Liver (tissue), 9 donors: ENCODE measurements around the gene ARVCF. TPM values are rescaled to one million over a fixed set of nuclear protein-coding genes. Genes with fewer than 3 reads are reported as not detected.

Experiments used
- DNase-seq: peaks from one replicate; pipeline ENCODE4 v3.0.0-alpha.2; 2017; ENCODE audit warnings: low spot score
- H3K27ac ChIP-seq, 2 donors: one replicate each; pipeline ENCODE4 v1.7.0; 2013; ENCODE audit warnings: inconsistent platforms in 2 of 2, low read length in 2 of 2, control low read depth in 1 of 2, low read depth in 1 of 2, mild to moderate bottlenecking in 1 of 2
- H3K27me3 ChIP-seq, 4 donors: one replicate each; pipeline versions ENCODE4 v1.6.1 to v1.7.0; 2013; ENCODE audit warnings: low read length in 3 of 4, inconsistent platforms in 1 of 4, mild to moderate bottlenecking in 1 of 4, moderate library complexity in 1 of 4; ENCODE audit not compliant: control insufficient read depth in 4 of 4, insufficient read depth in 4 of 4
- H3K36me3 ChIP-seq, 4 donors: one replicate each; pipeline versions ENCODE4 v1.6.1 to v1.7.0; 2013; ENCODE audit warnings: low read length in 3 of 4, mild to moderate bottlenecking in 3 of 4, low read depth in 1 of 4, moderate library complexity in 1 of 4; ENCODE audit not compliant: control insufficient read depth in 4 of 4, insufficient read depth in 3 of 4
- H3K4me1 ChIP-seq, 4 donors: one replicate each; pipeline versions ENCODE4 v1.6.1 to v1.7.0; 2013; ENCODE audit warnings: low read length in 3 of 4, mild to moderate bottlenecking in 3 of 4, moderate library complexity in 1 of 4; ENCODE audit not compliant: control insufficient read depth in 4 of 4, insufficient read depth in 4 of 4
- H3K4me3 ChIP-seq, 3 donors: one replicate each; pipeline versions ENCODE4 v1.6.1 to v1.7.0; 2013; ENCODE audit warnings: low read length in 3 of 3, control low read depth in 1 of 3, low read depth in 1 of 3, mild to moderate bottlenecking in 1 of 3
- H3K9ac ChIP-seq, 2 donors: one replicate each; pipeline ENCODE4 v1.7.0; 2013; ENCODE audit warnings: low read length in 2 of 2, mild to moderate bottlenecking in 2 of 2, moderate library complexity in 2 of 2, control low read depth in 1 of 2, low read depth in 1 of 2
- H3K9me3 ChIP-seq, 4 donors: one replicate each; pipeline versions ENCODE4 v1.6.1 to v1.7.0; 2013; ENCODE audit warnings: low read length in 3 of 4; ENCODE audit not compliant: control insufficient read depth in 4 of 4
- EGR1 ChIP-seq, 2 donors: IDR thresholded peaks; 2 replicates each; pipeline ENCODE4 v1.6.1; 2016 to 2018; ENCODE audit warnings: antibody characterized with exemption in 2 of 2, low read depth in 2 of 2
- FOXA2 ChIP-seq: IDR thresholded peaks from 2 replicates; pipeline ENCODE4 v1.6.1; 2016; ENCODE audit warnings: antibody characterized with exemption
- GABPA ChIP-seq, 2 donors: IDR thresholded peaks in 1 of 2; conservative IDR thresholded peaks in 1 of 2; 2 replicates each; pipeline ENCODE4 v1.6.1; 2016; ENCODE audit warnings: antibody characterized with exemption in 2 of 2, mild to moderate bottlenecking in 1 of 2, moderate library complexity in 1 of 2
- HNF4A ChIP-seq, 2 donors: conservative IDR thresholded peaks; 2 replicates each; pipeline ENCODE4 v1.6.1; 2016; ENCODE audit warnings: antibody characterized with exemption in 2 of 2, mild to moderate bottlenecking in 2 of 2
- HNF4G ChIP-seq: IDR thresholded peaks from 2 replicates; pipeline ENCODE4 v1.6.1; 2016; ENCODE audit warnings: antibody characterized with exemption
- JUND ChIP-seq, 2 donors: IDR thresholded peaks; 2 replicates each; pipeline ENCODE4 v1.6.1; 2016; ENCODE audit warnings: antibody characterized with exemption in 2 of 2
- NR2F2 ChIP-seq: IDR thresholded peaks from 2 replicates; pipeline ENCODE4 v1.6.1; 2016; ENCODE audit warnings: antibody characterized with exemption
- RAD21 ChIP-seq, 2 donors: IDR thresholded peaks; 2 replicates each; pipeline ENCODE4 v1.6.1; 2016; ENCODE audit warnings: antibody characterized with exemption in 2 of 2, mild to moderate bottlenecking in 2 of 2
- RXRA ChIP-seq, 2 donors: IDR thresholded peaks; 2 replicates each; pipeline ENCODE4 v1.6.1; 2017 to 2018; ENCODE audit warnings: antibody characterized with exemption in 2 of 2, mild to moderate bottlenecking in 1 of 2
- SP1 ChIP-seq: IDR thresholded peaks from 2 replicates; pipeline ENCODE4 v1.6.1; 2018; ENCODE audit warnings: antibody characterized with exemption, mild to moderate bottlenecking
- TAF1 ChIP-seq: conservative IDR thresholded peaks from 2 replicates; pipeline ENCODE4 v1.6.1; 2016; ENCODE audit warnings: antibody characterized with exemption, mild to moderate bottlenecking
- YY1 ChIP-seq: IDR thresholded peaks from 2 replicates; pipeline ENCODE4 v1.6.1; 2016; ENCODE audit warnings: antibody characterized with exemption, mild to moderate bottlenecking
- WGBS: extraction: QIAGEN DNeasy Blood & Tissue Kit; methylation state at CpG from one replicate; pipeline ENCODE4 v1.1.7; 2013; 5-methylcytosine and 5-hydroxymethylcytosine counted together
- polyA plus RNA-seq, 2 donors: library from polyadenylated mRNA; stranded (reverse) in 1 of 2; unstranded in 1 of 2; fragments of 200-250 nt in 1 of 2; fragments of >200 nt in 1 of 2; fragmentation: Nextera tagmentation in 1 of 2; extraction: Ambion mirVana in 1 of 2; gene quantifications; one replicate each; pipeline versions ENCODE4 v1.2.1 to v1.2.3, GENCODE V29; 2013 to 2015
- total RNA-seq, 2 donors: library from RNA; depleted of rRNA; stranded (reverse); fragments of >200 nt; gene quantifications; one replicate each; pipeline ENCODE4 v1.2.3, GENCODE V29; 2014
- TF ChIP-seq, protein P1 (sequence below): IDR thresholded peaks from 2 replicates; pipeline ENCODE4 v1.6.1; 2016; ENCODE audit warnings: antibody characterized with exemption
- TF ChIP-seq, protein P2 (sequence below): IDR thresholded peaks from 2 replicates; pipeline ENCODE4 v1.6.1; 2016; ENCODE audit warnings: antibody characterized with exemption, mild to moderate bottlenecking
- TF ChIP-seq, protein P3 (sequence below): fragments of 150-350 bp; IDR thresholded peaks from 2 replicates; pipeline ENCODE4 v1.5.1; 2017; ENCODE audit warnings: improper control_type of control experiment, low read depth, low read length; ENCODE audit not compliant: missing input control
- TF ChIP-seq, protein P4 (sequence below): IDR thresholded peaks from 2 replicates; pipeline ENCODE4 v1.6.1; 2016; ENCODE audit warnings: antibody characterized with exemption
- donor health status: healthy.
- donor health status: healthy.
- donor health status: healthy.
- donor health status: healthy.
- donor health status: healthy.

The ARVCF gene
- total and polyA plus RNA-seq, 4 donors: 3.8 to 48.8 (median 26.1) TPM

DNA sequence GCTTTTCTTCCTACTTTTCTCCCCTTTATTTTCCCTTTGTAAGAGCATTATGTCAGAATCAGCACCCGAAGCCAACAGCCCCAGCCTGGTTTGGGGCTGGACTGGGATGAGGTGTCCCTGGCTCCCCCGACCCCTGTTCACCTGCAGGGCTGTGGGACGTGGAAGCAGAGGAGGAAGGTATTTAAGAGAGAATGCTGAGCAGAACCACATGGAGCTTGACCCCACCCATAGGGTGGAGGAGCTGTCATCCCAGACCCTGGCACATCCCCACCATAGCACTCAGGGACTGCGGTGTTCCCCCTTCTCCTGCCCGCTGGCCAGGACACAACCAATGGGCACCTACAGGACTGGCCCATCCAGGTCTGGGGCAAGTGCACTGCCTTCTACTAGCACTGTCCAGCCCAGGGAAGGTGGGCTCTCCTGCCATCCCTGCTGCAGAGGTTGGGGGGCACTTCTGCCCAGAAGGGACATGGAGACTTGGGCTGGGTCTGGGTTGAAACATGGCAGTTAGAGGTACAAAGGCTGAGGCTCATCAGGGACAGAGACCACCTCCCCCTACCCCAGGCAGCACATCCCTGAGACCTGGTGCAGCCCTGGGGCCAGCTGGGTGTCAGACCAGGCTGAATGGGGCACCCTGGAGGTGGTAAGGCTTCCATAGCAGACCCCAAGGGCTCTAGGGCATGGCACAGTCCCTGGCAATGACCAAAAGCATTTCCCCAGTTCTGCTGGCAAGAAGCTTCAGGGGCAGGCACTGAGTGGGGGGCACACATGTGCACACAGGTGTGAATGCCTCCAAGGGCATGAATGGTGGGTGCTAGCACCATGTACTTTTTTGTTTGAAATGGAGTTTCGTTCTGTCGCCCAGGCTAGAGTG is 23.9 kb upstream of the ARVCF start:
- Histone ChIP-seq H3K4me3 (no peak overlapping the region), H3K36me3 (peaks cover 4 to 40% (median 20%) of the 10 kb centered on the region in 4 donors), H3K9ac (no peak overlapping the region), H3K27ac (no peak overlapping the region), H3K9me3 (no peaks in the 10 kb centered on the region), H3K27me3 (no peaks in the 10 kb centered on the region), H3K4me1 (no peaks in the 10 kb centered on the region)
- no peak for DNase-seq
- TF ChIP-seq SP1 (no peak), EGR1 (IDR thresholded peaks at IDR 0.05; ENCODE audit: low read depth in 2 of 2) (no peak), HNF4G (no peak), RAD21 (IDR thresholded peaks at IDR 0.05) (no peak), FOXA2 (no peak), HNF4A (conservative IDR thresholded peaks at IDR 0.05) (no peak), GABPA (IDR thresholded peaks at IDR 0.05 in 1 of 2, conservative IDR thresholded peaks at IDR 0.05 in 1 of 2) (no peak), TAF1 (no peak), NR2F2 (no peak), RXRA (IDR thresholded peaks at IDR 0.05) (no peak), JUND (IDR thresholded peaks at IDR 0.05) (no peak), YY1 (no peak)
- TF ChIP-seq, protein P1, sequence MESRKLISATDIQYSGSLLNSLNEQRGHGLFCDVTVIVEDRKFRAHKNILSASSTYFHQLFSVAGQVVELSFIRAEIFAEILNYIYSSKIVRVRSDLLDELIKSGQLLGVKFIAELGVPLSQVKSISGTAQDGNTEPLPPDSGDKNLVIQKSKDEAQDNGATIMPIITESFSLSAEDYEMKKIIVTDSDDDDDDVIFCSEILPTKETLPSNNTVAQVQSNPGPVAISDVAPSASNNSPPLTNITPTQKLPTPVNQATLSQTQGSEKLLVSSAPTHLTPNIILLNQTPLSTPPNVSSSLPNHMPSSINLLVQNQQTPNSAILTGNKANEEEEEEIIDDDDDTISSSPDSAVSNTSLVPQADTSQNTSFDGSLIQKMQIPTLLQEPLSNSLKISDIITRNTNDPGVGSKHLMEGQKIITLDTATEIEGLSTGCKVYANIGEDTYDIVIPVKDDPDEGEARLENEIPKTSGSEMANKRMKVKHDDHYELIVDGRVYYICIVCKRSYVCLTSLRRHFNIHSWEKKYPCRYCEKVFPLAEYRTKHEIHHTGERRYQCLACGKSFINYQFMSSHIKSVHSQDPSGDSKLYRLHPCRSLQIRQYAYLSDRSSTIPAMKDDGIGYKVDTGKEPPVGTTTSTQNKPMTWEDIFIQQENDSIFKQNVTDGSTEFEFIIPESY: no peak
- TF ChIP-seq, protein P2, sequence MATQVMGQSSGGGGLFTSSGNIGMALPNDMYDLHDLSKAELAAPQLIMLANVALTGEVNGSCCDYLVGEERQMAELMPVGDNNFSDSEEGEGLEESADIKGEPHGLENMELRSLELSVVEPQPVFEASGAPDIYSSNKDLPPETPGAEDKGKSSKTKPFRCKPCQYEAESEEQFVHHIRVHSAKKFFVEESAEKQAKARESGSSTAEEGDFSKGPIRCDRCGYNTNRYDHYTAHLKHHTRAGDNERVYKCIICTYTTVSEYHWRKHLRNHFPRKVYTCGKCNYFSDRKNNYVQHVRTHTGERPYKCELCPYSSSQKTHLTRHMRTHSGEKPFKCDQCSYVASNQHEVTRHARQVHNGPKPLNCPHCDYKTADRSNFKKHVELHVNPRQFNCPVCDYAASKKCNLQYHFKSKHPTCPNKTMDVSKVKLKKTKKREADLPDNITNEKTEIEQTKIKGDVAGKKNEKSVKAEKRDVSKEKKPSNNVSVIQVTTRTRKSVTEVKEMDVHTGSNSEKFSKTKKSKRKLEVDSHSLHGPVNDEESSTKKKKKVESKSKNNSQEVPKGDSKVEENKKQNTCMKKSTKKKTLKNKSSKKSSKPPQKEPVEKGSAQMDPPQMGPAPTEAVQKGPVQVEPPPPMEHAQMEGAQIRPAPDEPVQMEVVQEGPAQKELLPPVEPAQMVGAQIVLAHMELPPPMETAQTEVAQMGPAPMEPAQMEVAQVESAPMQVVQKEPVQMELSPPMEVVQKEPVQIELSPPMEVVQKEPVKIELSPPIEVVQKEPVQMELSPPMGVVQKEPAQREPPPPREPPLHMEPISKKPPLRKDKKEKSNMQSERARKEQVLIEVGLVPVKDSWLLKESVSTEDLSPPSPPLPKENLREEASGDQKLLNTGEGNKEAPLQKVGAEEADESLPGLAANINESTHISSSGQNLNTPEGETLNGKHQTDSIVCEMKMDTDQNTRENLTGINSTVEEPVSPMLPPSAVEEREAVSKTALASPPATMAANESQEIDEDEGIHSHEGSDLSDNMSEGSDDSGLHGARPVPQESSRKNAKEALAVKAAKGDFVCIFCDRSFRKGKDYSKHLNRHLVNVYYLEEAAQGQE: no peak
- TF ChIP-seq, protein P3, sequence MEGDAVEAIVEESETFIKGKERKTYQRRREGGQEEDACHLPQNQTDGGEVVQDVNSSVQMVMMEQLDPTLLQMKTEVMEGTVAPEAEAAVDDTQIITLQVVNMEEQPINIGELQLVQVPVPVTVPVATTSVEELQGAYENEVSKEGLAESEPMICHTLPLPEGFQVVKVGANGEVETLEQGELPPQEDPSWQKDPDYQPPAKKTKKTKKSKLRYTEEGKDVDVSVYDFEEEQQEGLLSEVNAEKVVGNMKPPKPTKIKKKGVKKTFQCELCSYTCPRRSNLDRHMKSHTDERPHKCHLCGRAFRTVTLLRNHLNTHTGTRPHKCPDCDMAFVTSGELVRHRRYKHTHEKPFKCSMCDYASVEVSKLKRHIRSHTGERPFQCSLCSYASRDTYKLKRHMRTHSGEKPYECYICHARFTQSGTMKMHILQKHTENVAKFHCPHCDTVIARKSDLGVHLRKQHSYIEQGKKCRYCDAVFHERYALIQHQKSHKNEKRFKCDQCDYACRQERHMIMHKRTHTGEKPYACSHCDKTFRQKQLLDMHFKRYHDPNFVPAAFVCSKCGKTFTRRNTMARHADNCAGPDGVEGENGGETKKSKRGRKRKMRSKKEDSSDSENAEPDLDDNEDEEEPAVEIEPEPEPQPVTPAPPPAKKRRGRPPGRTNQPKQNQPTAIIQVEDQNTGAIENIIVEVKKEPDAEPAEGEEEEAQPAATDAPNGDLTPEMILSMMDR: no peak
- TF ChIP-seq, protein P4, sequence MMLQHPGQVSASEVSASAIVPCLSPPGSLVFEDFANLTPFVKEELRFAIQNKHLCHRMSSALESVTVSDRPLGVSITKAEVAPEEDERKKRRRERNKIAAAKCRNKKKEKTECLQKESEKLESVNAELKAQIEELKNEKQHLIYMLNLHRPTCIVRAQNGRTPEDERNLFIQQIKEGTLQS: no peak
- 97% methylated on average over 7 of the region's 7 CpGs for WGBS
